WTC11 (cell line): ENCODE results near the gene F5. TPM values are rescaled to one million over a fixed set of nuclear protein-coding genes. Genes with fewer than 3 reads are reported as not detected.
A peak's percentile ranks its signal among the peaks of the same experiment; 100 is the strongest.

Experiments
- AFF4 ChIP-seq: sonication (generic); formaldehyde crosslinking; IDR thresholded peaks from 2 replicates; pipeline ENCODE4 v1.8.1; 2023; ENCODE audit warnings: mild to moderate bottlenecking, missing genetic modification reagents, borderline replicate concordance
- ARID4B ChIP-seq: sonication (generic); formaldehyde crosslinking; IDR thresholded peaks from 2 replicates; pipeline ENCODE4 v1.8.0; 2023; ENCODE audit warnings: missing genetic modification reagents, mild to moderate bottlenecking, borderline replicate concordance
- ESRRA ChIP-seq: sonication (generic); formaldehyde crosslinking; IDR thresholded peaks from 2 replicates; pipeline ENCODE4 v1.8.1; 2022; ENCODE audit warnings: mild to moderate bottlenecking, missing genetic modification reagents, borderline replicate concordance
- FOXP1 ChIP-seq: sonication (generic); formaldehyde crosslinking; IDR thresholded peaks from 2 replicates; pipeline ENCODE4 v1.8.0; 2022; ENCODE audit warnings: missing genetic modification reagents, mild to moderate bottlenecking, moderate library complexity, borderline replicate concordance
- IRF1 ChIP-seq: sonication (generic); formaldehyde crosslinking; IDR thresholded peaks from 2 replicates; pipeline ENCODE4 v1.8.0; 2023; ENCODE audit warnings: missing genetic modification reagents
- MYBL2 ChIP-seq: sonication (generic); formaldehyde crosslinking; IDR thresholded peaks from 2 replicates; pipeline ENCODE4 v1.8.1; 2023; ENCODE audit warnings: mild to moderate bottlenecking, moderate library complexity, missing genetic modification reagents
- SMAD3 ChIP-seq: sonication (generic); formaldehyde crosslinking; IDR thresholded peaks from 2 replicates; pipeline ENCODE4 v1.8.0; 2022; ENCODE audit warnings: missing genetic modification reagents, mild to moderate bottlenecking, borderline replicate concordance
- TEAD1 ChIP-seq: sonication (generic); formaldehyde crosslinking; IDR thresholded peaks from 2 replicates; pipeline ENCODE4 v1.8.0; 2022; ENCODE audit warnings: mild to moderate bottlenecking, missing genetic modification reagents
- USF1 ChIP-seq: sonication (generic); formaldehyde crosslinking; IDR thresholded peaks from 2 replicates; pipeline ENCODE4 v1.8.0; 2022; ENCODE audit warnings: mild to moderate bottlenecking, missing genetic modification reagents
- USF2 ChIP-seq: sonication (generic); formaldehyde crosslinking; IDR thresholded peaks from 2 replicates; pipeline ENCODE4 v1.8.1; 2023; ENCODE audit warnings: mild to moderate bottlenecking, missing genetic modification reagents, moderate library complexity
- total RNA-seq: library from RNA; stranded (reverse); gene quantifications from 3 replicates; pipeline ENCODE4 v1.2.3, GENCODE V29; 2021
- TF ChIP-seq, protein P1 (sequence below): sonication (generic); formaldehyde crosslinking; IDR thresholded peaks from 2 replicates; pipeline ENCODE4 v1.8.1; 2022; ENCODE audit warnings: low read depth, mild to moderate bottlenecking, moderate library complexity, missing genetic modification reagents, borderline replicate concordance
- TF ChIP-seq, protein P2 (sequence below): sonication (generic); formaldehyde crosslinking; IDR thresholded peaks from 2 replicates; pipeline ENCODE4 v1.8.1; 2022; ENCODE audit warnings: mild to moderate bottlenecking, moderate library complexity, missing genetic modification reagents

The F5 gene
- total RNA-seq, 1 experiment from 2014 or later = 0.20 TPM

DNA sequence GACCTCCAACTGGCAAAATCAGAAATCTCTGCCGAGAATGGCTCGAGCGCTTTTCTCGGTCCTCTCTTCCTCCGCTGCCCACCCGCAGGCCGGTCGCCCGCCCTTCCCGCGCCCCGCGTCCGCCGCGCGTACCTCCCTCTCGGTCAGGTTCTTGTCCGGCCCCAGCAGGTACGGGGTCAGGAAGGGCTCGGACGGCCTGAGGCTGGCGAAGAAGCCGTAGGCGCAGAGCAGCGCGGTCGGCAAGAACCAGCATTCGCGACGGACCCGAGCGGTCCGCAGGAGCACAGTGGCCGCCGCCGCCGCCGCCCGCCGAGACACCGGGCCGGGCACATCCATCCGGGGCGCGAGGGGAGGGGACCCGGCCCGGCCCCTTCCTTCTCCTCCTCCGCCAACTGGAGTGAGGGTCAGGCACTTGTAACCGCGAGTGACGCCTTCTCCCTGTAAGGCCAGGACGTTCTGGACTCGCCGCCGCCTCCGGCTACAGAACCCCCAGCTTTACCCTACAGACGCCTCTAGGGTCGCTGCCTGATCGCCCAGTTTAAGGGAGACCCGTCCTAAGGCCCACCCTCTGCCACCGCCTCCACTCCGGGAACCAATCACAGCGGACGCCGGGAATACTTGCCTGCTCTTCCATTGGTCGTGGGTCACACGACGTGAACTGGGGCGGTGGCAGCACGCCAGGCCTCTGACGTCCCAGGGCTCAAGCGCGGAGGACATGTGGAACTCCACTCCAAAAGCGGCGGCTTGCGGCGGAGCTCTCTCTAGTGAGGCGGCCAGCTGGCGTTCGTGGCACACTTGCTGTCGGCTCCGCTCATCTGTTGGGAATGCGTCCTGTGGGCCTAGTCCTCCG lies 100.6 kb downstream of the F5 start, which contains the start of gene SLC19A2 (continued):
- TF ChIP-seq, protein P1, sequence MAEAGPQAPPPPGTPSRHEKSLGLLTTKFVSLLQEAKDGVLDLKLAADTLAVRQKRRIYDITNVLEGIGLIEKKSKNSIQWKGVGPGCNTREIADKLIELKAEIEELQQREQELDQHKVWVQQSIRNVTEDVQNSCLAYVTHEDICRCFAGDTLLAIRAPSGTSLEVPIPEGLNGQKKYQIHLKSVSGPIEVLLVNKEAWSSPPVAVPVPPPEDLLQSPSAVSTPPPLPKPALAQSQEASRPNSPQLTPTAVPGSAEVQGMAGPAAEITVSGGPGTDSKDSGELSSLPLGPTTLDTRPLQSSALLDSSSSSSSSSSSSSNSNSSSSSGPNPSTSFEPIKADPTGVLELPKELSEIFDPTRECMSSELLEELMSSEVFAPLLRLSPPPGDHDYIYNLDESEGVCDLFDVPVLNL = no peak
- TF ChIP-seq USF2 (CRISPR knock-in tag) (peak; percentile 77), IRF1 (CRISPR knock-in tag) (0 out of 2 replicates have a peak, but pooled peaks have one; percentile 36), SMAD3 (CRISPR knock-in tag) (0 out of 2 replicates have a peak, but pooled peaks have one; percentile 60), ESRRA (CRISPR knock-in tag) (peak; percentile 82), TEAD1 (CRISPR knock-in tag) (peak; percentile 26; the same call in 1 of the 2 replicates), FOXP1 (CRISPR knock-in tag) (peak; percentile 62; the same call in 1 of the 2 replicates), USF1 (CRISPR knock-in tag) (peak; percentile 52; the same call in 1 of the 2 replicates), ARID4B (CRISPR knock-in tag) (peak; percentile 27; the same call in 1 of the 2 replicates), AFF4 (CRISPR knock-in tag) (0 out of 2 replicates have a peak, but pooled peaks have one; percentile 33), MYBL2 (peak; percentile 54; the same call in 1 of the 2 replicates)
- TF ChIP-seq, protein P2, sequence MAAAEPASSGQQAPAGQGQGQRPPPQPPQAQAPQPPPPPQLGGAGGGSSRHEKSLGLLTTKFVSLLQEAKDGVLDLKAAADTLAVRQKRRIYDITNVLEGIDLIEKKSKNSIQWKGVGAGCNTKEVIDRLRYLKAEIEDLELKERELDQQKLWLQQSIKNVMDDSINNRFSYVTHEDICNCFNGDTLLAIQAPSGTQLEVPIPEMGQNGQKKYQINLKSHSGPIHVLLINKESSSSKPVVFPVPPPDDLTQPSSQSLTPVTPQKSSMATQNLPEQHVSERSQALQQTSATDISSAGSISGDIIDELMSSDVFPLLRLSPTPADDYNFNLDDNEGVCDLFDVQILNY (CRISPR knock-in tag) = peak; percentile 44; the same call in 1 of the 2 replicates
